Heart left ventricle (tissue), 16 donors: ENCODE data around the gene MSH3. TPM values are rescaled to one million over a fixed set of nuclear protein-coding genes. Genes with fewer than 3 reads are reported as not detected.
"Not testable (repeated sequence)": the region's sequence is repeated elsewhere in the genome, so short reads cannot be mapped to it uniquely, and the experiment has no call there.

Experiments used
- ATAC-seq, 4 donors: fragments of 200-7000 bp; cut with Tn5 transposase; one replicate each; pipeline ENCODE4 v1.9.1; 2020 to 2022; ENCODE audit warnings: moderate library complexity in 4 of 4, mild to moderate bottlenecking in 3 of 4, moderate number of reproducible peaks in 1 of 4
- DNase-seq, 5 donors: peaks; one replicate each; pipeline ENCODE4 v3.0.0-alpha.2; 2020
- H3K27ac ChIP-seq, 12 donors: fragments of 200-600 bp; sonication (generic) in 4 of 12; one replicate each; pipeline versions ENCODE4 v1.5.0 to v1.8.0; 2016 to 2022; ENCODE audit warnings: mild to moderate bottlenecking in 2 of 12
- H3K27me3 ChIP-seq, 9 donors: fragments of 200-600 bp; sonication (generic) in 2 of 9; one replicate each; pipeline versions ENCODE4 v1.5.1 to v1.8.0; 2016 to 2022; ENCODE audit warnings: mild to moderate bottlenecking in 3 of 9
- H3K36me3 ChIP-seq, 9 donors: fragments of 200-600 bp; sonication (generic) in 2 of 9; one replicate each; pipeline versions ENCODE4 v1.5.0 to v1.8.0; 2018 to 2022; ENCODE audit warnings: mild to moderate bottlenecking in 2 of 9
- H3K4me1 ChIP-seq, 12 donors: fragments of 200-600 bp; sonication (generic) in 4 of 12; one replicate each; pipeline versions ENCODE4 v1.5.0 to v1.8.0; 2016 to 2022; ENCODE audit warnings: mild to moderate bottlenecking in 3 of 12
- H3K4me3 ChIP-seq, 12 donors: fragments of 200-600 bp; sonication (generic) in 4 of 12; one replicate each; pipeline versions ENCODE4 v1.5.0 to v1.8.0; 2017 to 2022; ENCODE audit warnings: mild to moderate bottlenecking in 9 of 12, moderate library complexity in 4 of 12
- H3K9me3 ChIP-seq, 12 donors: fragments of 200-600 bp; sonication (generic) in 4 of 12; one replicate each; pipeline versions ENCODE4 v1.5.0 to v1.8.0; 2016 to 2022; ENCODE audit warnings: mild to moderate bottlenecking in 1 of 12
- CTCF ChIP-seq, 12 donors: fragments of 200-600 bp; sonication (generic) in 4 of 12; IDR thresholded peaks; one replicate each; pipeline versions ENCODE4 v1.5.0 to v1.8.0; 2018 to 2022; ENCODE audit warnings: antibody characterized with exemption in 12 of 12, mild to moderate bottlenecking in 5 of 12
- POLR2A ChIP-seq, 2 donors: fragments of 450-650 bp; IDR thresholded peaks; one replicate each; pipeline ENCODE4 v1.6.1; 2017; ENCODE audit warnings: antibody characterized with exemption in 2 of 2, mild to moderate bottlenecking in 2 of 2, moderate library complexity in 2 of 2
- WGBS, 4 donors: extraction: QIAGEN DNeasy Blood & Tissue Kit in 2 of 4; methylation state at CpG; one replicate each; pipeline versions ENCODE4 v1.1.5 to v1.1.7; 2013 to 2018; 5-methylcytosine and 5-hydroxymethylcytosine counted together
- intact Hi-C, 10 donors: fragments of 100-400 bp; cut with DNase I; formaldehyde crosslinking; loops; one replicate each; pipeline versions ENCODE4 v1.11.1 to v1.14.2; 2022
- polyA plus RNA-seq, 2 donors: library from polyadenylated mRNA; stranded (reverse); fragments of 200-250 nt; gene quantifications; one replicate each; pipeline ENCODE4 v1.2.3, GENCODE V29; 2013
- total RNA-seq, 9 donors: library from RNA; depleted of rRNA in 2 of 9; stranded (reverse); fragments of >200 nt in 2 of 9; fragmentation: NEBNext Ultra II Directional in 3 of 9; extraction: Animal tissue kit (Norgen Biotek cat#: 25700) in 3 of 9; gene quantifications; one replicate each; pipeline versions ENCODE4 v1.1.0 to v1.2.4, GENCODE V29; 2016 to 2023
- donor health status: ischemic (EF 13 %, LVEDD 7.1; RV severe dilation, severe dysfunction).
- donor health status: healthy with polysubstance abuse.
- donor health status: DM: no; HTN: yes; CAD: no.
- donor health status: DM: no; HTN: no; CAD: no.
- donor health status: ischemic (EF 25% LVEDD 6.9; RV normal size, moderate dysfunction).
- donor health status: ischemic (EF 25% LVEDD 5.7; RV mildly dilated, moderate dysfunction).
- donor health status: healthy.
- donor health status: DM: yes; HTN: yes; CAD: no.
- donor health status: ischemic (EF 35%, LVEDD 5.7; RV mildly dilated, moderate dysfunction).
- donor health status: nonischemic (EF 11% LVEDD 7.7; RV severe dilation, severe dysfunction).
- donor health status: DM: yes; HTN: yes; CAD: no.
- donor health status: PGD.
- donor health status: ischemic (EF 29% LVEDD 5.4; RV normal size, mild dysfunction).
- donor health status: nonischemic (EF 23%, LVEDD 6.1; RV moderate dilation, normal function).

Gene MSH3
- total and polyA plus RNA-seq, 11 donors: 2.9 to 15.8 (median 8.4) TPM

GRCh38 chr5:80810425-80810824, 156.0 kb downstream of the MSH3 start:
- Histone ChIP-seq H3K9me3 (no peaks in the 10 kb centered on the region), H3K27me3 (no peaks in the 10 kb centered on the region), H3K4me3 (no peak overlapping the region), H3K27ac (no peak overlapping the region), H3K4me1 (no peaks in the 10 kb centered on the region), H3K36me3 (peaks cover 0 to 28% (median 14%) of the 10 kb centered on the region in 9 donors)
- TF ChIP-seq POLR2A (IDR thresholded peaks at IDR 0.05): no peak
- TF ChIP-seq CTCF (IDR thresholded peaks at IDR 0.05): no peak
- no peak for DNase-seq
- intact Hi-C loops: no loop called here
- ATAC-seq: no peak
- 89 to 100% (median 99%) methylated on average over 1 of the region's 1 CpG for WGBS, 4 donors

GRCh38 chr5:80816590-80816989, 162.1 kb downstream of the MSH3 start:
- peaks cover 0 to 42% (median 15%) of the 10 kb centered on the region in 9 donors for H3K36me3 ChIP-seq

GRCh38 chr5:80820685-80821084, 166.2 kb downstream of the MSH3 start:
- 97 to 99% (median 98%) methylated on average over 3 of the region's 3 CpGs for WGBS, 4 donors
- Histone ChIP-seq H3K4me3 (no peak overlapping the region), H3K27me3 (no peaks in the 10 kb centered on the region), H3K9me3 (peaks cover 0 to 9% (median 0%) of the 10 kb centered on the region in 12 donors), H3K27ac (no peak overlapping the region), H3K4me1 (peaks cover 0 to 5% (median 2%) of the 10 kb centered on the region in 12 donors), H3K36me3 (peaks cover 0 to 22% (median 4%) of the 10 kb centered on the region in 9 donors)
- intact Hi-C loops: loop anchor here in 1 of 10 donors (10.0 kb wide), 1 partner anchor 64 kb away; no protein-coding TSS in a partner anchor
- DNase-seq (no peak), ATAC-seq (no peak)
- no peak for TF ChIP-seq POLR2A (IDR thresholded peaks at IDR 0.05)
- no peak for TF ChIP-seq CTCF (IDR thresholded peaks at IDR 0.05)

More at GRCh38 chr5:80816590-80816989, 162.1 kb downstream of the MSH3 start:
- Histone ChIP-seq H3K27me3 (no peaks in the 10 kb centered on the region), H3K27ac (no peak overlapping the region), H3K4me3 (no peak overlapping the region), H3K9me3 (peaks cover 0 to 7% (median 0%) of the 10 kb centered on the region in 12 donors), H3K4me1 (no peaks in the 10 kb centered on the region)
- ATAC-seq (no peak), DNase-seq (no peak)
- 95 to 98% (median 96%) methylated on average over 3 of the region's 3 CpGs for WGBS, 4 donors
- intact Hi-C loops: no loop called here
- TF ChIP-seq POLR2A (IDR thresholded peaks at IDR 0.05) (no peak), CTCF (IDR thresholded peaks at IDR 0.05) (no peak)

GRCh38 chr5:80822640-80823039, 168.2 kb downstream of the MSH3 start:
- no peak overlapping the region for H3K4me3 ChIP-seq
- H3K9me3 ChIP-seq: peaks cover 0 to 7% (median 0%) of the 10 kb centered on the region in 12 donors
- no peak for ATAC-seq
- intact Hi-C loops: loop anchor here in 1 of 10 donors (10.0 kb wide), 1 partner anchor 62 kb away; no protein-coding TSS in a partner anchor
- peaks cover 0 to 19% (median 4%) of the 10 kb centered on the region in 9 donors for H3K36me3 ChIP-seq
- peaks cover 0 to 10% (median 6%) of the 10 kb centered on the region in 12 donors for H3K4me1 ChIP-seq
- TF ChIP-seq POLR2A (IDR thresholded peaks at IDR 0.05): no peak
- no peak for TF ChIP-seq CTCF (IDR thresholded peaks at IDR 0.05)
- H3K27ac ChIP-seq: no peak overlapping the region
- no peak for DNase-seq
- no peaks in the 10 kb centered on the region for H3K27me3 ChIP-seq
- 97 to 99% (median 98%) methylated on average over 1 of the region's 1 CpG for WGBS, 4 donors

- not testable (repeated sequence) for ATAC-seq, DNase-seq, H3K27me3 ChIP-seq, H3K27ac ChIP-seq, H3K4me3 ChIP-seq
- 92 to 97% (median 95%) methylated on average over 8 to 21 of the region's 22 CpGs for WGBS, 4 donors
- Histone ChIP-seq H3K36me3 (peaks cover 0 to 23% (median 4%) of the 10 kb centered on the region in 9 donors), H3K4me1 (peaks cover 0 to 10% (median 6%) of the 10 kb centered on the region in 12 donors), H3K9me3 (peaks cover 0 to 13% (median 5%) of the 10 kb centered on the region in 12 donors)
- intact Hi-C loops: loop anchor here in 1 of 10 donors (10.0 kb wide), 1 partner anchor 61 kb away; no protein-coding TSS in a partner anchor
These were observed 169.7 kb downstream of the MSH3 start for GRCh38 chr5:80824159-80824558.
